H9 (cell line): ENCODE data around the gene VAV2. TPM values are rescaled to one million over a fixed set of nuclear protein-coding genes. Genes with fewer than 3 reads are reported as not detected.

ENCODE experiments used
- DNase-seq: peaks from one replicate; pipeline ENCODE4 v3.0.0-alpha.2; 2017
- H2AFZ ChIP-seq: one replicate; pipeline ENCODE4 v1.6.1; 2013; ENCODE audit warnings: mild to moderate bottlenecking, low read length, control low read depth, moderate library complexity
- H2AK5ac ChIP-seq: 2 replicates; pipeline ENCODE4 v1.6.1; 2013; ENCODE audit warnings: low read length, control low read depth, mixed read lengths; ENCODE audit not compliant: insufficient read length
- H2BK120ac ChIP-seq: one replicate; pipeline ENCODE4 v1.6.1; 2013; ENCODE audit warnings: low read depth, mild to moderate bottlenecking, low read length, control low read depth, inconsistent platforms; ENCODE audit not compliant: poor library complexity, severe bottlenecking
- H2BK12ac ChIP-seq: 2 replicates; pipeline ENCODE4 v1.6.1; 2013; ENCODE audit warnings: low read length, control low read depth, mixed read lengths, low read depth; ENCODE audit not compliant: insufficient read length
- H2BK15ac ChIP-seq: 2 replicates; pipeline ENCODE4 v1.6.1; 2013; ENCODE audit warnings: low read depth, low read length, control low read depth
- H2BK20ac ChIP-seq: one replicate; pipeline ENCODE4 v1.6.1; 2013; ENCODE audit warnings: low read depth, mild to moderate bottlenecking, low read length, control low read depth, inconsistent platforms; ENCODE audit not compliant: poor library complexity, severe bottlenecking
- H2BK5ac ChIP-seq: 2 replicates; pipeline ENCODE4 v1.6.1; 2013; ENCODE audit warnings: low read length, control low read depth, mixed read lengths; ENCODE audit not compliant: insufficient read length
- H3K14ac ChIP-seq: 2 replicates; pipeline ENCODE4 v1.6.1; 2013; ENCODE audit warnings: low read length, control low read depth; ENCODE audit not compliant: insufficient read depth
- H3K18ac ChIP-seq: 2 replicates; pipeline ENCODE4 v1.6.1; 2013; ENCODE audit warnings: low read depth, mild to moderate bottlenecking, mixed read lengths, low read length, control low read depth; ENCODE audit not compliant: insufficient read length
- H3K23ac ChIP-seq: 2 replicates; pipeline ENCODE4 v1.6.1; 2013; ENCODE audit warnings: low read length, control low read depth, mixed read lengths, low read depth; ENCODE audit not compliant: insufficient read length
- H3K23me2 ChIP-seq: 2 replicates; pipeline ENCODE4 v1.6.1; 2013; ENCODE audit warnings: low read depth, mild to moderate bottlenecking, mixed read lengths, low read length, control low read depth; ENCODE audit not compliant: insufficient read length, poor library complexity, severe bottlenecking
- H3K27ac ChIP-seq: 2 replicates; pipeline ENCODE4 v1.5.1; 2013; ENCODE audit warnings: low read length, control low read depth, mixed read lengths, low read depth; ENCODE audit not compliant: insufficient read length
- H3K27me3 ChIP-seq: 2 replicates; pipeline ENCODE4 v1.6.1; 2013; ENCODE audit warnings: low read length, control low read depth, inconsistent platforms; ENCODE audit not compliant: insufficient read depth
- H3K4ac ChIP-seq: 2 replicates; pipeline ENCODE4 v1.6.1; 2013; ENCODE audit warnings: low read depth, mild to moderate bottlenecking, control low read depth, inconsistent platforms, low read length, moderate library complexity
- H3K4me1 ChIP-seq: 2 replicates; pipeline ENCODE4 v1.6.1; 2013; ENCODE audit warnings: low read length, control low read depth, inconsistent platforms; ENCODE audit not compliant: insufficient read depth
- H3K4me2 ChIP-seq: 2 replicates; pipeline ENCODE4 v1.6.1; 2013; ENCODE audit warnings: low read length, control low read depth, mixed read lengths; ENCODE audit not compliant: insufficient read length, insufficient read depth
- H3K56ac ChIP-seq: 2 replicates; pipeline ENCODE4 v1.6.1; 2013; ENCODE audit warnings: low read depth, mild to moderate bottlenecking, mixed read lengths, low read length, control low read depth; ENCODE audit not compliant: insufficient read length
- H3K79me1 ChIP-seq: 2 replicates; pipeline ENCODE4 v1.6.1; 2013; ENCODE audit warnings: low read depth, mild to moderate bottlenecking, moderate library complexity, low read length, control low read depth, inconsistent platforms; ENCODE audit not compliant: insufficient read depth, poor library complexity, severe bottlenecking
- H3K79me2 ChIP-seq: 2 replicates; pipeline ENCODE4 v1.6.1; 2013; ENCODE audit warnings: low read length, control low read depth, inconsistent platforms; ENCODE audit not compliant: insufficient read depth
- H3K9ac ChIP-seq: 2 replicates; pipeline ENCODE4 v1.6.1; 2013; ENCODE audit warnings: low read length, control low read depth, mixed read lengths; ENCODE audit not compliant: insufficient read length; ENCODE audit errors: extremely low read depth
- H3K9me3 ChIP-seq: one replicate; pipeline ENCODE4 v1.6.1; 2013; ENCODE audit warnings: low read depth, low read length, inconsistent platforms; ENCODE audit not compliant: control insufficient read depth
- H3T11ph ChIP-seq: one replicate; pipeline ENCODE4 v1.6.1; 2013; ENCODE audit warnings: mild to moderate bottlenecking, low read length, control low read depth, inconsistent platforms
- H4K20me1 ChIP-seq: one replicate; pipeline ENCODE4 v1.6.1; 2013; ENCODE audit not compliant: control insufficient read depth, insufficient read length, insufficient read depth
- H4K5ac ChIP-seq: 2 replicates; pipeline ENCODE4 v1.6.1; 2013; ENCODE audit warnings: low read depth, mild to moderate bottlenecking, mixed read lengths, low read length, control low read depth; ENCODE audit not compliant: insufficient read length
- H4K8ac ChIP-seq: replicated peaks from 2 replicates; pipeline ENCODE4 v1.6.1; 2013; ENCODE audit warnings: low read length, control low read depth, mixed read lengths, low read depth; ENCODE audit not compliant: insufficient read length
- H4K91ac ChIP-seq: 2 replicates; pipeline ENCODE4 v1.6.1; 2013; ENCODE audit warnings: low read depth, mild to moderate bottlenecking, moderate library complexity, mixed read lengths, low read length, control low read depth; ENCODE audit not compliant: insufficient read length
- H3K27ac Mint-ChIP-seq, 3 experiments: 2 replicates in 2 of 3; 3 replicates in 1 of 3; pipeline ENCODE4 v1.8.0; 2020 to 2021; ENCODE audit warnings: mixed read lengths in 3 of 3, mild to moderate bottlenecking in 1 of 3, moderate library complexity in 1 of 3
- H3K27me3 Mint-ChIP-seq: 2 replicates; pipeline ENCODE4 v1.8.0; 2021; ENCODE audit warnings: low read depth, mild to moderate bottlenecking, moderate library complexity, mixed read lengths
- H3K36me3 Mint-ChIP-seq, 3 experiments: 2 replicates in 2 of 3; 3 replicates in 1 of 3; pipeline ENCODE4 v1.8.0; 2020 to 2021; ENCODE audit warnings: low read depth in 3 of 3, mixed read lengths in 3 of 3; ENCODE audit not compliant: insufficient read depth in 1 of 3
- H3K4me1 Mint-ChIP-seq, 2 experiments: 2 replicates each; pipeline ENCODE4 v1.8.0; 2020; ENCODE audit warnings: mixed read lengths in 2 of 2
- H3K4me3 Mint-ChIP-seq, 2 experiments: 2 replicates in 1 of 2; 3 replicates in 1 of 2; pipeline ENCODE4 v1.8.0; 2020 to 2021; ENCODE audit warnings: mild to moderate bottlenecking in 2 of 2, mixed read lengths in 2 of 2, moderate library complexity in 1 of 2
- H3K9me3 Mint-ChIP-seq, 2 experiments: 2 replicates in 1 of 2; 3 replicates in 1 of 2; pipeline ENCODE4 v1.8.0; 2020; ENCODE audit warnings: mild to moderate bottlenecking in 2 of 2, mixed read lengths in 2 of 2, moderate library complexity in 1 of 2
- WGBS: extraction: QIAGEN DNeasy Blood & Tissue Kit; methylation state at CpG from one replicate; pipeline ENCODE4 v1.1.7; 2013; ENCODE audit warnings: missing lambda C conversion rate, low lambda C conversion rate, mixed read lengths; ENCODE audit not compliant: insufficient read length; ENCODE audit errors: extremely low coverage; 5-methylcytosine and 5-hydroxymethylcytosine counted together
- total RNA-seq: library from RNA; stranded (reverse); gene quantifications from 2 replicates; pipeline ENCODE4 v1.2.1, GENCODE V29; 2021
- TF ChIP-seq, protein P1 (sequence below): fragments of 200-600 bp; sonication (generic); conservative IDR thresholded peaks from 3 replicates; pipeline ENCODE4 v1.8.0; 2021; ENCODE audit warnings: antibody characterized with exemption, mild to moderate bottlenecking

Gene VAV2
- total RNA-seq, 1 experiment from 2014 or later, result 58.7 TPM

DNA sequence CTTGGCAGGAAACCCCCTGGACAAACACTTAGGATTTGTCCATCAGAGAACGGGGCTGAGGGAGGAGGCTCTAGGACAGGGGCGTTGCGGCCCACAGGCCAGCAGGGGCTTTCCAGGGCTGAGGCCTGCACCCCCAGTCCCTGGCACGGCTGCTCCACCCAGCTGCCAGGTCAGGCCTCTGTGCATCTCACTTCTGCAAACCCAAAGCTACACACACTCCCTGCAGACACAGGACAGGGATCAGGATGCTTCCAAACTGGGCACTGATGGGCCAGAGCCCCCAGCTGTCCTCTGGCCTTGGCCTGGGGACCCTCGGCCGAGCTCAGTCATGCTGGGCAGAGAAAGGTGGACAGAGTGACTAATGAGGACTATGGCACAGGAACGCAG is 147.7 kb downstream of the VAV2 start:
- no peak overlapping the region for H2BK15ac ChIP-seq
- no peak overlapping the region for H3K4me2 ChIP-seq
- H3K4ac ChIP-seq, result no peak overlapping the region
- H3K56ac ChIP-seq, result no peak overlapping the region
- no peak overlapping the region for H3K23ac ChIP-seq
- no peak overlapping the region for H4K5ac ChIP-seq
- H2BK12ac ChIP-seq, result no peak overlapping the region
- H3T11ph ChIP-seq, result no peak overlapping the region
- H2AFZ ChIP-seq, result no peak overlapping the region
- no peak overlapping the region for H4K8ac ChIP-seq
- peaks cover 3% of the 10 kb centered on the region for H3K79me1 ChIP-seq
- H3K27ac Mint-ChIP-seq, result peak overlapping the region in 1 of 3 experiments; percentile 22; a peak in 1 of 7 replicates
- H3K27me3 Mint-ChIP-seq, result no peaks in the 10 kb centered on the region; the same call in 1 of the 2 replicates
- H3K79me2 ChIP-seq, result no peaks in the 10 kb centered on the region
- no peaks in the 10 kb centered on the region for H4K20me1 ChIP-seq
- no peak overlapping the region for H3K4me3 Mint-ChIP-seq
- TF ChIP-seq, protein P1, sequence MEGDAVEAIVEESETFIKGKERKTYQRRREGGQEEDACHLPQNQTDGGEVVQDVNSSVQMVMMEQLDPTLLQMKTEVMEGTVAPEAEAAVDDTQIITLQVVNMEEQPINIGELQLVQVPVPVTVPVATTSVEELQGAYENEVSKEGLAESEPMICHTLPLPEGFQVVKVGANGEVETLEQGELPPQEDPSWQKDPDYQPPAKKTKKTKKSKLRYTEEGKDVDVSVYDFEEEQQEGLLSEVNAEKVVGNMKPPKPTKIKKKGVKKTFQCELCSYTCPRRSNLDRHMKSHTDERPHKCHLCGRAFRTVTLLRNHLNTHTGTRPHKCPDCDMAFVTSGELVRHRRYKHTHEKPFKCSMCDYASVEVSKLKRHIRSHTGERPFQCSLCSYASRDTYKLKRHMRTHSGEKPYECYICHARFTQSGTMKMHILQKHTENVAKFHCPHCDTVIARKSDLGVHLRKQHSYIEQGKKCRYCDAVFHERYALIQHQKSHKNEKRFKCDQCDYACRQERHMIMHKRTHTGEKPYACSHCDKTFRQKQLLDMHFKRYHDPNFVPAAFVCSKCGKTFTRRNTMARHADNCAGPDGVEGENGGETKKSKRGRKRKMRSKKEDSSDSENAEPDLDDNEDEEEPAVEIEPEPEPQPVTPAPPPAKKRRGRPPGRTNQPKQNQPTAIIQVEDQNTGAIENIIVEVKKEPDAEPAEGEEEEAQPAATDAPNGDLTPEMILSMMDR, result no peak
- no peak overlapping the region for H2BK20ac ChIP-seq
- peaks cover 27 to 30% of the 10 kb centered on the region in 2 experiments for H3K4me1 Mint-ChIP-seq
- no peak overlapping the region for H2BK120ac ChIP-seq
- WGBS, result no CpG with 5 or more reads among the region's 7 CpGs
- no peak overlapping the region for H3K27ac ChIP-seq
- no peaks in the 10 kb centered on the region for H3K23me2 ChIP-seq
- no peak overlapping the region for H3K18ac ChIP-seq
- H3K9ac ChIP-seq, result no peak overlapping the region
- H2BK5ac ChIP-seq, result no peak overlapping the region
- H3K9me3 ChIP-seq, result no peaks in the 10 kb centered on the region
- H2AK5ac ChIP-seq, result no peak overlapping the region
- DNase-seq, result no peak
- H4K91ac ChIP-seq, result no peak overlapping the region
- no peak overlapping the region for H3K14ac ChIP-seq
- no peaks in the 10 kb centered on the region for H3K9me3 Mint-ChIP-seq
- H3K27me3 ChIP-seq, result no peaks in the 10 kb centered on the region
- H3K4me1 ChIP-seq, result no peaks in the 10 kb centered on the region; the same call in 1 of the 2 replicates
- H3K36me3 Mint-ChIP-seq, result peaks cover 0 to 8% (median 0%) of the 10 kb centered on the region in 3 experiments; a peak in 2 of 7 replicates
